ENCODE measurements around the gene OSBPL7.

OSBPL7 gene

GRCh38 chr17:47821424-47822391 is at the start of gene OSBPL7:
OSBPL7 (minus strand) TSS chr17:47821794; CDS start chr17:47820278, 1,516 bp downstream.
- DNase-seq: peak; percentile 65

GRCh38 chr17:47871048-47871447 is 49.5 kb upstream of the OSBPL7 start:
- DNase-seq: no peak

GRCh38 chr17:47870056-47870455 is 48.5 kb upstream of the OSBPL7 start:
- no peak for DNase-seq

GRCh38 chr17:47869114-47869513 is 47.5 kb upstream of the OSBPL7 start:
- DNase-seq: no peak

- no peak for DNase-seq
These were observed 46.4 kb upstream of the OSBPL7 start for GRCh38 chr17:47867813-47868533.

GRCh38 chr17:47866941-47867340 is 45.3 kb upstream of the OSBPL7 start:
- DNase-seq: no peak

- DNase-seq: peak; percentile 51
These were observed 43.2 kb upstream of the OSBPL7 start for GRCh38 chr17:47864791-47865216.

GRCh38 chr17:47862621-47863440 is 41.2 kb upstream of the OSBPL7 start:
- DNase-seq: no peak

- DNase-seq: no peak
These were observed 38.8 kb upstream of the OSBPL7 start for GRCh38 chr17:47860386-47860785.

- DNase-seq: no peak
These were observed 36.2 kb upstream of the OSBPL7 start for GRCh38 chr17:47857551-47858455.

- DNase-seq: no peak
These were observed 35.2 kb upstream of the OSBPL7 start for GRCh38 chr17:47856830-47857229.

GRCh38 chr17:47855737-47856136 is 34.1 kb upstream of the OSBPL7 start:
- no peak for DNase-seq

- no peak for DNase-seq
These were observed 32.0 kb upstream of the OSBPL7 start for GRCh38 chr17:47853616-47854015.

GRCh38 chr17:47852113-47852949 is 30.7 kb upstream of the OSBPL7 start:
- DNase-seq: no peak

GRCh38 chr17:47851764-47852112 is 30.1 kb upstream of the OSBPL7 start:
- DNase-seq: no peak

GRCh38 chr17:47850692-47851573 is 29.3 kb upstream of the OSBPL7 start, which contains the start of gene SP6:
SP6 (minus strand) TSS chr17:47851163; CDS start chr17:47848429, 2,734 bp downstream.
- no peak for DNase-seq

- DNase-seq: no peak
These were observed 28.7 kb upstream of the OSBPL7 start for GRCh38 chr17:47850373-47850691.

- DNase-seq: no peak
These were observed 26.6 kb upstream of the OSBPL7 start for GRCh38 chr17:47848198-47848513.

GRCh38 chr17:47847341-47848197 is 26.0 kb upstream of the OSBPL7 start:
- DNase-seq: no peak

Data from NCI-H1694 treated with DMSO at 0.1 percent for 48 hours (cell line).